ENCODE measurements around the gene LYSMD2. TPM values are rescaled to one million over a fixed set of nuclear protein-coding genes. Genes with fewer than 3 reads are reported as not detected.

The LYSMD2 gene
- total RNA-seq, 8 experiments from 2014 or later: 1.5 to 9.6 (median 4.3) TPM

GRCh38 chr15:51675234-51675633 lies 62.2 kb downstream of the LYSMD2 start:
- 0 to 78% (median 60%) methylated on average over 1 of the region's 1 CpG; no CpG with 5 or more reads in 5 of the 10 experiments for WGBS, 10 experiments
- no peak overlapping the region for H3K4me3 ChIP-seq
- no peak overlapping the region for H3K27ac ChIP-seq
- H3K4me1 ChIP-seq (replicated peaks in 1 of 2): peaks cover 8 to 25% of the 10 kb centered on the region in 2 donors
- in situ Hi-C loops (cut with MboI; ENCODE audit: low pct_unique_long_range_greater_than_20kb in 2 of 9, low sequenced_read_pairs in 9 of 9, unreplicated experiment in 9 of 9): no loop called here
- no peak for ATAC-seq (replicated peaks in 6 of 8)

Other genes with a start within 250 kb of the LYSMD2 start
- gene DMXL2, start 114.9 kb downstream of the LYSMD2 start, total RNA-seq: 100 to 1,000 TPM in 1 of 8 experiments, 10 to 100 TPM in 7; 30.0 to 197 (median 53.0) TPM
- 10 to 100 TPM in 5 of 8 experiments, under 1 TPM in 3; 0.10 to 67.6 (median 30.0) TPM for gene SCG3, start 56.2 kb downstream of the LYSMD2 start, total RNA-seq
- 10 to 100 TPM in 5 of 8 experiments, 1 to 10 TPM in 2, under 1 TPM in 1; 0.66 to 70.4 (median 28.9) TPM for gene TMOD2, start 13.9 kb upstream of the LYSMD2 start, total RNA-seq
- gene TMOD3, start 92.0 kb upstream of the LYSMD2 start, total RNA-seq: 10 to 100 TPM; 10.2 to 43.6 (median 23.0) TPM
- gene LEO1, start 234.1 kb upstream of the LYSMD2 start, total RNA-seq: 10 to 100 TPM; 28.6 to 40.0 (median 31.1) TPM